ENCODE data around the gene CCSER2.

Gene CCSER2

DNA sequence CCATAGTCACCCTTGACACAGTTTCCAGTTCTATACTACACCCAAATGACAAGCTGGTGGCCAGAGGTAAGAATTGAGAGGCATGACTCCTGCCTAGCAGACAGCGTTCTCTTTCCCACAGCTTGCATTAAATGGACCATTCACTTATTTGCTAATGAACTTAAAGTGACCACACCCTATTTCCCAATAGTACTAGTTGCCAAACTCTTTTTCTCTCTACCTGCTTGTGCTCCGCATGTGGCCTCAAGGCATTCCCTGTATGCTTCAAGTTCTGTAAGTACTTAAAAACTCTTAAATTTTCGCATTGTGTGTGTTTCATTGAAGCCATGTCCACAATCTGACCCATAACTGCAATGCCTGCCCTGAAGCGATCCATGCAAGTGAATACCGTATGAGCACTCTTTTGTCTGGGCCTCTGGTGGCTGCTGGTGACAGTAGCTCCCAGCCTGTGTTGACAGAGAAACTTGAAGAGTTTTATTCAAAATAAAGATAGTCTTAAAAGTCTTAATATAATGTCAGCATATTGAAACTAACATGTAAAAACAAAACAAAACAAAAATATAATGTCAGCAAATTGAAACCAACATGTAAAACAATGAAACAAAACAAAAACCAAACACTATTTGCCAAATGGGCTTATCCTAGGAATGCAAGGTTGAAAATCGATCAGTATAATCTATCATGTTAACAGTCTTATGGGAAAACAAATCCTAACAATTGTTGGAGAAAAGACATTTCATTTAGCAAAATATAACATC, 73.6 kb downstream of the CCSER2 start:
- ATAC-seq = no peak
- TF ChIP-seq ZFP30 (CRISPR knock-in tag; IDR thresholded peaks at IDR 0.05) (no peak), PPARA (CRISPR knock-in tag; IDR thresholded peaks at IDR 0.05; ENCODE audit: borderline replicate concordance) (no peak), RARB (CRISPR knock-in tag; IDR thresholded peaks at IDR 0.05) (no peak), ISL1 (CRISPR knock-in tag; IDR thresholded peaks at IDR 0.05) (no peak), ESRRG (CRISPR knock-in tag; IDR thresholded peaks at IDR 0.05) (no peak), ARNTL (CRISPR knock-in tag; IDR thresholded peaks at IDR 0.05; ENCODE audit: borderline replicate concordance, low read depth) (no peak), ZNF565 (CRISPR knock-in tag; conservative IDR thresholded peaks at IDR 0.05; ENCODE audit: low read depth) (no peak), ZNF70 (CRISPR knock-in tag; IDR thresholded peaks at IDR 0.05) (no peak), SNAI2 (CRISPR knock-in tag; IDR thresholded peaks at IDR 0.05) (no peak), TCF4 (CRISPR knock-in tag; IDR thresholded peaks at IDR 0.05; ENCODE audit: borderline replicate concordance) (no peak), CSDC2 (CRISPR knock-in tag; IDR thresholded peaks at IDR 0.05) (no peak), OSR1 (CRISPR knock-in tag; IDR thresholded peaks at IDR 0.05) (no peak), BACH2 (CRISPR knock-in tag; IDR thresholded peaks at IDR 0.05; ENCODE audit: borderline replicate concordance) (no peak), TOX (CRISPR knock-in tag; IDR thresholded peaks at IDR 0.05; ENCODE audit: borderline replicate concordance) (no peak)
- TF ChIP-seq, protein P1, sequence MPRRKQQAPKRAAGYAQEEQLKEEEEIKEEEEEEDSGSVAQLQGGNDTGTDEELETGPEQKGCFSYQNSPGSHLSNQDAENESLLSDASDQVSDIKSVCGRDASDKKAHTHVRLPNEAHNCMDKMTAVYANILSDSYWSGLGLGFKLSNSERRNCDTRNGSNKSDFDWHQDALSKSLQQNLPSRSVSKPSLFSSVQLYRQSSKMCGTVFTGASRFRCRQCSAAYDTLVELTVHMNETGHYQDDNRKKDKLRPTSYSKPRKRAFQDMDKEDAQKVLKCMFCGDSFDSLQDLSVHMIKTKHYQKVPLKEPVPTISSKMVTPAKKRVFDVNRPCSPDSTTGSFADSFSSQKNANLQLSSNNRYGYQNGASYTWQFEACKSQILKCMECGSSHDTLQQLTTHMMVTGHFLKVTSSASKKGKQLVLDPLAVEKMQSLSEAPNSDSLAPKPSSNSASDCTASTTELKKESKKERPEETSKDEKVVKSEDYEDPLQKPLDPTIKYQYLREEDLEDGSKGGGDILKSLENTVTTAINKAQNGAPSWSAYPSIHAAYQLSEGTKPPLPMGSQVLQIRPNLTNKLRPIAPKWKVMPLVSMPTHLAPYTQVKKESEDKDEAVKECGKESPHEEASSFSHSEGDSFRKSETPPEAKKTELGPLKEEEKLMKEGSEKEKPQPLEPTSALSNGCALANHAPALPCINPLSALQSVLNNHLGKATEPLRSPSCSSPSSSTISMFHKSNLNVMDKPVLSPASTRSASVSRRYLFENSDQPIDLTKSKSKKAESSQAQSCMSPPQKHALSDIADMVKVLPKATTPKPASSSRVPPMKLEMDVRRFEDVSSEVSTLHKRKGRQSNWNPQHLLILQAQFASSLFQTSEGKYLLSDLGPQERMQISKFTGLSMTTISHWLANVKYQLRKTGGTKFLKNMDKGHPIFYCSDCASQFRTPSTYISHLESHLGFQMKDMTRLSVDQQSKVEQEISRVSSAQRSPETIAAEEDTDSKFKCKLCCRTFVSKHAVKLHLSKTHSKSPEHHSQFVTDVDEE (CRISPR knock-in tag; IDR thresholded peaks at IDR 0.05) = no peak
- TF ChIP-seq, protein P2, sequence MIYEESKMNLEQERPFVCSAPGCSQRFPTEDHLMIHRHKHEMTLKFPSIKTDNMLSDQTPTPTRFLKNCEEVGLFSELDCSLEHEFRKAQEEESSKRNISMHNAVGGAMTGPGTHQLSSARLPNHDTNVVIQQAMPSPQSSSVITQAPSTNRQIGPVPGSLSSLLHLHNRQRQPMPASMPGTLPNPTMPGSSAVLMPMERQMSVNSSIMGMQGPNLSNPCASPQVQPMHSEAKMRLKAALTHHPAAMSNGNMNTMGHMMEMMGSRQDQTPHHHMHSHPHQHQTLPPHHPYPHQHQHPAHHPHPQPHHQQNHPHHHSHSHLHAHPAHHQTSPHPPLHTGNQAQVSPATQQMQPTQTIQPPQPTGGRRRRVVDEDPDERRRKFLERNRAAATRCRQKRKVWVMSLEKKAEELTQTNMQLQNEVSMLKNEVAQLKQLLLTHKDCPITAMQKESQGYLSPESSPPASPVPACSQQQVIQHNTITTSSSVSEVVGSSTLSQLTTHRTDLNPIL (CRISPR knock-in tag; IDR thresholded peaks at IDR 0.05; ENCODE audit: low read depth) = no peak
- TF ChIP-seq, protein P3, sequence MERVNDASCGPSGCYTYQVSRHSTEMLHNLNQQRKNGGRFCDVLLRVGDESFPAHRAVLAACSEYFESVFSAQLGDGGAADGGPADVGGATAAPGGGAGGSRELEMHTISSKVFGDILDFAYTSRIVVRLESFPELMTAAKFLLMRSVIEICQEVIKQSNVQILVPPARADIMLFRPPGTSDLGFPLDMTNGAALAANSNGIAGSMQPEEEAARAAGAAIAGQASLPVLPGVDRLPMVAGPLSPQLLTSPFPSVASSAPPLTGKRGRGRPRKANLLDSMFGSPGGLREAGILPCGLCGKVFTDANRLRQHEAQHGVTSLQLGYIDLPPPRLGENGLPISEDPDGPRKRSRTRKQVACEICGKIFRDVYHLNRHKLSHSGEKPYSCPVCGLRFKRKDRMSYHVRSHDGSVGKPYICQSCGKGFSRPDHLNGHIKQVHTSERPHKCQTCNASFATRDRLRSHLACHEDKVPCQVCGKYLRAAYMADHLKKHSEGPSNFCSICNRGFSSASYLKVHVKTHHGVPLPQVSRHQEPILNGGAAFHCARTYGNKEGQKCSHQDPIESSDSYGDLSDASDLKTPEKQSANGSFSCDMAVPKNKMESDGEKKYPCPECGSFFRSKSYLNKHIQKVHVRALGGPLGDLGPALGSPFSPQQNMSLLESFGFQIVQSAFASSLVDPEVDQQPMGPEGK (CRISPR knock-in tag; IDR thresholded peaks at IDR 0.05; ENCODE audit: borderline replicate concordance) = no peak
- TF ChIP-seq, protein P4, sequence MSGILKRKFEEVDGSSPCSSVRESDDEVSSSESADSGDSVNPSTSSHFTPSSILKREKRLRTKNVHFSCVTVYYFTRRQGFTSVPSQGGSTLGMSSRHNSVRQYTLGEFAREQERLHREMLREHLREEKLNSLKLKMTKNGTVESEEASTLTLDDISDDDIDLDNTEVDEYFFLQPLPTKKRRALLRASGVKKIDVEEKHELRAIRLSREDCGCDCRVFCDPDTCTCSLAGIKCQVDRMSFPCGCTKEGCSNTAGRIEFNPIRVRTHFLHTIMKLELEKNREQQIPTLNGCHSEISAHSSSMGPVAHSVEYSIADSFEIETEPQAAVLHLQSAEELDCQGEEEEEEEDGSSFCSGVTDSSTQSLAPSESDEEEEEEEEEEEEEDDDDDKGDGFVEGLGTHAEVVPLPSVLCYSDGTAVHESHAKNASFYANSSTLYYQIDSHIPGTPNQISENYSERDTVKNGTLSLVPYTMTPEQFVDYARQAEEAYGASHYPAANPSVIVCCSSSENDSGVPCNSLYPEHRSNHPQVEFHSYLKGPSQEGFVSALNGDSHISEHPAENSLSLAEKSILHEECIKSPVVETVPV (CRISPR knock-in tag; IDR thresholded peaks at IDR 0.05) = no peak

DNA sequence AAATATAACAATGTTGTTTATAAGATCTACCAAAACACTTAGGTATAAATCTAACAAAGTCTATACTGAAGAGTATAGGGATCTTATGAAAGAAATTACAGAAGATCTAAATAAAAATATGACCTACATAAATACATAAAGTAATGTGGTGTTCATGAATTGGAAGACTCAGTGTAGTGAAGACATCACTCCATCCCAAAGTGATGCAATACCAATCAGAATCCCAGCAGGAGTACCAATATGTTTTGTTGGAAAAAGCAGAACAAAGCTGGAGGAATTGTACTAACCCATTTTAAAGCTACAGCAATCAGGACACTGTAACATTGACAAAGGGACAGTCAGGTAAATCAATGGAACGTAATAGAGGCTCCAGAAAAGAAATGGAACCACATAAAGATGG, 76.4 kb downstream of the CCSER2 start:
- TF ChIP-seq TCF4 (CRISPR knock-in tag; IDR thresholded peaks at IDR 0.05; ENCODE audit: borderline replicate concordance) (no peak), PPARA (CRISPR knock-in tag; IDR thresholded peaks at IDR 0.05; ENCODE audit: borderline replicate concordance) (no peak), TOX (CRISPR knock-in tag; IDR thresholded peaks at IDR 0.05; ENCODE audit: borderline replicate concordance) (no peak), ESRRG (CRISPR knock-in tag; IDR thresholded peaks at IDR 0.05) (no peak), CSDC2 (CRISPR knock-in tag; IDR thresholded peaks at IDR 0.05) (no peak), ZNF565 (CRISPR knock-in tag; conservative IDR thresholded peaks at IDR 0.05; ENCODE audit: low read depth) (no peak), OSR1 (CRISPR knock-in tag; IDR thresholded peaks at IDR 0.05) (no peak), ZC3H10 (CRISPR knock-in tag; IDR thresholded peaks at IDR 0.05) (no peak), ISL1 (CRISPR knock-in tag; IDR thresholded peaks at IDR 0.05) (no peak)
- TF ChIP-seq, protein P3 (CRISPR knock-in tag; IDR thresholded peaks at IDR 0.05; ENCODE audit: borderline replicate concordance) = no peak
- TF ChIP-seq, protein P2 (CRISPR knock-in tag; IDR thresholded peaks at IDR 0.05; ENCODE audit: low read depth) = no peak
- TF ChIP-seq, protein P4 (CRISPR knock-in tag; IDR thresholded peaks at IDR 0.05) = no peak
- TF ChIP-seq, protein P1 (CRISPR knock-in tag; IDR thresholded peaks at IDR 0.05) = no peak
- ATAC-seq = no peak

Data from SK-N-SH treated with all-trans-retinoic acid at 6 μM for 48 hours (cell line).